ENCODE data around the gene RFLNA. TPM values are rescaled to one million over a fixed set of nuclear protein-coding genes. Genes with fewer than 3 reads are reported as not detected.
"Not testable (repeated sequence)": the region's sequence is repeated elsewhere in the genome, so short reads cannot be mapped to it uniquely, and the experiment has no call there.

RFLNA gene
- total and polyA plus RNA-seq, 3 experiments from 2014 or later: not detected

DNA sequence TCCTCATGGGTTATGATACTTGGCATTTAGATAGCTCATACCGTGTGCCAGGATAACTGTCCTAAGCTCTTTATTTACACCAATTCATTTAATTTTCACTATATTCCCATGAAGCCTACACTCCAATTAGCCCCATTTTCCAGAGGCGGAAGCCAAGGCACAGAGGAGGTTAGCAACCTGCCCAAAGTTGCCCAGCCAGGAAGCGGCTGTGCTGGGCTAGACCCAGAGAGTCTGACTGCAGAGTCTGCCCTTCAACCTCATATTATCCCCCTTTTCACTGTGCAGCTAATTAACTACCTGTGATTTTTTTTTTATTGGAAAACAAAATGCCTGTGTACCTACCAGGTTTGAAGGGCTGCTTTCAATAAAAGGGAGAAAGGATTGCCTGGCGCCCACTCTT, 2.5 kb downstream of the RFLNA start:
- no peak overlapping the region for H3K27ac Mint-ChIP-seq
- H3K36me3 Mint-ChIP-seq: no peaks in the 10 kb centered on the region
- no peaks in the 10 kb centered on the region for H3K27me3 ChIP-seq (ENCODE audit: insufficient read depth, low read length, poor library complexity, severe bottlenecking)
- POLR2A ChIA-PET: no interaction called here
- CTCF ChIA-PET: no interaction called here
- peaks cover 23 to 50% of the 10 kb centered on the region in 2 donors for H3K27me3 Mint-ChIP-seq
- no peak for DNase-seq
- no peak overlapping the region for H3K4me3 Mint-ChIP-seq
- peaks cover 0 to 2% (median 0%) of the 10 kb centered on the region in 5 donors for H3K9me3 Mint-ChIP-seq
- H3K36me3 ChIP-seq (ENCODE audit: insufficient read depth, low read length): no peaks in the 10 kb centered on the region
- no peak overlapping the region for H3K27ac ChIP-seq (ENCODE audit: low read depth, low read length)
- H3K4me1 Mint-ChIP-seq: no peaks in the 10 kb centered on the region
- H3K4me3 ChIP-seq (ENCODE audit: low read length): no peak overlapping the region
- H3K9me3 ChIP-seq (ENCODE audit: low read length): no peaks in the 10 kb centered on the region
- H3K4me1 ChIP-seq (ENCODE audit: insufficient read depth, low read length): no peaks in the 10 kb centered on the region

DNA sequence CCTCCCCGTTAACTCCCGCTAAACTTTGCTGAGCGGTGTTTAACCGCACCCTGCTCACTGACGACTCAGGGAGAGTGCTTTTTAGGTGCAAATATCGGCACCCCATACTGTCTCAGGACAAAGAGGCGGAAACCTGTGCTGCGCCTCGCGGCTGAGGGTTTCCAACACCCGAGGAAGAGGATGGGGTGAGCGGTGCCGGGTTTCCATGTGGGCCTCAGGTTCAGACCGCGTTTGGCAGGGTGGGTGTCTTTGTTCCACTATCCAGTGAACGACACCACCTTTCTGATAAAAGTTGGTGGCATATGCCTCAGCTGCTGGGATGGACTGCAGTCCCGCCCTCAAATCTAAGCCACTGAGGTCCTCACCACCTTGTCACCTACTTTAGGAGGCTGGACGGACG, 3.0 kb downstream of the RFLNA start:
- ChIA-PET CTCF (no interaction called here), POLR2A (no interaction called here)
- Histone ChIP-seq H3K36me3 (ENCODE audit: insufficient read depth, low read length) (no peaks in the 10 kb centered on the region), H3K27ac (ENCODE audit: low read depth, low read length) (no peak overlapping the region), H3K9me3 (ENCODE audit: low read length) (no peaks in the 10 kb centered on the region), H3K4me1 (ENCODE audit: insufficient read depth, low read length) (no peaks in the 10 kb centered on the region), H3K27me3 (ENCODE audit: insufficient read depth, low read length, poor library complexity, severe bottlenecking) (no peaks in the 10 kb centered on the region), H3K4me3 (ENCODE audit: low read length) (no peak overlapping the region)
- H3K4me3 Mint-ChIP-seq: no peak overlapping the region
- no peaks in the 10 kb centered on the region for H3K36me3 Mint-ChIP-seq
- H3K4me1 Mint-ChIP-seq: no peaks in the 10 kb centered on the region
- no peak overlapping the region for H3K27ac Mint-ChIP-seq
- H3K9me3 Mint-ChIP-seq: peaks cover 0 to 2% (median 0%) of the 10 kb centered on the region in 5 donors
- no peak for DNase-seq
- peaks cover 23 to 47% of the 10 kb centered on the region in 2 donors for H3K27me3 Mint-ChIP-seq

GRCh38 chr12:124298685-124299410, 4.0 kb downstream of the RFLNA start:
- DNase-seq: no peak
- Mint-ChIP-seq H3K4me3 (no peak overlapping the region), H3K27ac (no peak overlapping the region), H3K4me1 (no peaks in the 10 kb centered on the region), H3K27me3 (peaks cover 23 to 39% of the 10 kb centered on the region in 2 donors), H3K36me3 (no peaks in the 10 kb centered on the region), H3K9me3 (peaks cover 0 to 2% (median 0%) of the 10 kb centered on the region in 5 donors)
- no peak overlapping the region for H3K4me3 ChIP-seq (ENCODE audit: low read length)
- ChIA-PET CTCF (no interaction called here), POLR2A (no interaction called here)
- H3K27ac ChIP-seq (ENCODE audit: low read depth, low read length): no peak overlapping the region
- no peaks in the 10 kb centered on the region for H3K36me3 ChIP-seq (ENCODE audit: insufficient read depth, low read length)
- H3K4me1 ChIP-seq (ENCODE audit: insufficient read depth, low read length): no peaks in the 10 kb centered on the region
- H3K9me3 ChIP-seq (ENCODE audit: low read length): no peaks in the 10 kb centered on the region
- no peaks in the 10 kb centered on the region for H3K27me3 ChIP-seq (ENCODE audit: insufficient read depth, low read length, poor library complexity, severe bottlenecking)

DNA sequence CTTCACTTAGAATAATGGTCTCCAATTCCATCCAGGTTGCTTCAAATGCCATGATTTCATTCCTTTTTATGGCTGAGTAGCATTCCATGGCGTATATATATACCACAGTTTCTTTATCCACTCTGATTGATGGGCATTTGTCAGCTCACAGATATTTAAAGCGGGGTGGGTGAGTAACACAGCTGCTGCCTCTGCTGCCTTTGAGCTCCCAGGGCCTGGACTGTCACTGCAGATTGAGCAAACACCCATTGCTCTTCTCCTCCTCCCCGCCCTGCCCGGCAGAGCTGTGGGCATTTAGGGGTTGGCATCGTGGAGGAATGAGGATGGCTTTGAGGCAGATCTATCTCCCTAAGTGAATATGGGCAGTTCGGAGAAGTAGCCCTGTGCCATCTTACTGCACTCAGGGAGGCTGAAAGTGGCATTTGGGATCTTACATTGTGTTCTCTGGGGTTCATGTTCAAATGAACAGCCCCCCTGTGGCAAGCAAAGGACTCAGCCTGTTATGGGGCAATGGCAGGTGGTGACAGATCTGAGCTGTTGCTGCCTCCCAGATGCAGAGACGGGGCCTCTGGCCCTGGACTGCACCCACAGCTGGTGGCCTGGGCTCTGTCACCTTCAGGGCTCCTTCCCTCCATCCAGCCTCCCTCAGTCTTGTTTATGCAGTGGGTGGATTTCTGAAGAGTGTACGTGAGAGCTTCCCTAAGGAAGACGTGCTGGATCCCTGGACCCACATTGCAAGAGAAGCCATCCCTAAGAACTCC, 4.9 kb downstream of the RFLNA start:
- Histone ChIP-seq H3K27me3 (ENCODE audit: insufficient read depth, low read length, poor library complexity, severe bottlenecking) (no peaks in the 10 kb centered on the region), H3K4me1 (ENCODE audit: insufficient read depth, low read length) (no peaks in the 10 kb centered on the region), H3K9me3 (ENCODE audit: low read length) (no peaks in the 10 kb centered on the region), H3K36me3 (ENCODE audit: insufficient read depth, low read length) (no peaks in the 10 kb centered on the region), H3K27ac (ENCODE audit: low read depth, low read length) (no peak overlapping the region), H3K4me3 (ENCODE audit: low read length) (no peak overlapping the region)
- H3K36me3 Mint-ChIP-seq: no peaks in the 10 kb centered on the region
- peaks cover 0 to 2% (median 0%) of the 10 kb centered on the region in 5 donors for H3K9me3 Mint-ChIP-seq
- H3K27me3 Mint-ChIP-seq: peaks cover 21 to 31% of the 10 kb centered on the region in 2 donors
- DNase-seq: no peak
- H3K4me1 Mint-ChIP-seq: no peaks in the 10 kb centered on the region
- no peak overlapping the region for H3K4me3 Mint-ChIP-seq
- POLR2A ChIA-PET: no interaction called here
- CTCF ChIA-PET: no interaction called here
- H3K27ac Mint-ChIP-seq: no peak overlapping the region

GRCh38 chr12:124300657-124301056, 5.8 kb downstream of the RFLNA start:
- H3K4me1 ChIP-seq (ENCODE audit: insufficient read depth, low read length); H3K4me3 ChIP-seq (ENCODE audit: low read length); H3K36me3 ChIP-seq (ENCODE audit: insufficient read depth, low read length); H3K27ac ChIP-seq (ENCODE audit: low read depth, low read length); CTCF ChIA-PET; H3K27ac Mint-ChIP-seq; H3K4me3 Mint-ChIP-seq; POLR2A ChIA-PET; H3K36me3 Mint-ChIP-seq; H3K27me3 ChIP-seq (ENCODE audit: insufficient read depth, low read length, poor library complexity, severe bottlenecking); DNase-seq; H3K9me3 Mint-ChIP-seq; H3K9me3 ChIP-seq (ENCODE audit: low read length); H3K4me1 Mint-ChIP-seq: not testable (repeated sequence)
- peaks cover 21 to 33% of the 10 kb centered on the region in 2 donors for H3K27me3 Mint-ChIP-seq

DNA sequence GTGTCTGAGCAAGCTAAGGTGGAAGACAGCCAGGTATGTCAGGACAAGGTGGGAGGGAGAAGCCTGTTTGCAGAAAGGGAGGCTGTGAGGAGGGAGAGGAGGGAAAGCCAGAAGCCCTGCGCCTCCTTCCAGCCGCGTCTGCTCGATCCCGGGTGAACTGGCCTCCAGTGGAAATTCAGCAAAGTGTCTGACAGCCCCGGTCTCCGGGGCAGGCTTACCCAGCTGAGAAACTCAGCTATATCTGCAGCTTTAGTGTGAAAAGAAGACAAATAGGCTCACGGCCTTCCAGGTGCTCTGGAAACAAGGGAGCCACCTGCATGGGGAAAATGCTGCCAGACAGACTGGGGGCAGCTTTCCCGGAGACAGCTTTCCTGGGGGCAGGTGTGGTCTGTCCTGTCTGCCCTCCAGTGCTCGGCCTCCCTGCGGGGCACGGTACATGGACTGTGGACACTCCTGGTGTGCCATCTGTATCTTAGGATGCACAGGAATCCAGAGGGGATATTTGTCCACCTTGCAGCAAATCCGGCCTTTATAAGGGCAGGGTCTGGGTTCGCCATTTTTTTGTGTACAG, 6.3 kb downstream of the RFLNA start:
- Mint-ChIP-seq H3K36me3 (no peaks in the 10 kb centered on the region), H3K4me1 (no peaks in the 10 kb centered on the region), H3K4me3 (no peak overlapping the region), H3K27me3 (peaks cover 19 to 30% of the 10 kb centered on the region in 2 donors), H3K27ac (no peak overlapping the region), H3K9me3 (peaks cover 0 to 2% (median 0%) of the 10 kb centered on the region in 5 donors)
- Histone ChIP-seq H3K4me3 (ENCODE audit: low read length) (no peak overlapping the region), H3K36me3 (ENCODE audit: insufficient read depth, low read length) (no peaks in the 10 kb centered on the region), H3K27me3 (ENCODE audit: insufficient read depth, low read length, poor library complexity, severe bottlenecking) (no peaks in the 10 kb centered on the region), H3K9me3 (ENCODE audit: low read length) (no peaks in the 10 kb centered on the region), H3K27ac (ENCODE audit: low read depth, low read length) (no peak overlapping the region), H3K4me1 (ENCODE audit: insufficient read depth, low read length) (no peaks in the 10 kb centered on the region)
- no peak for DNase-seq
- ChIA-PET CTCF (no interaction called here), POLR2A (no interaction called here)

DNA sequence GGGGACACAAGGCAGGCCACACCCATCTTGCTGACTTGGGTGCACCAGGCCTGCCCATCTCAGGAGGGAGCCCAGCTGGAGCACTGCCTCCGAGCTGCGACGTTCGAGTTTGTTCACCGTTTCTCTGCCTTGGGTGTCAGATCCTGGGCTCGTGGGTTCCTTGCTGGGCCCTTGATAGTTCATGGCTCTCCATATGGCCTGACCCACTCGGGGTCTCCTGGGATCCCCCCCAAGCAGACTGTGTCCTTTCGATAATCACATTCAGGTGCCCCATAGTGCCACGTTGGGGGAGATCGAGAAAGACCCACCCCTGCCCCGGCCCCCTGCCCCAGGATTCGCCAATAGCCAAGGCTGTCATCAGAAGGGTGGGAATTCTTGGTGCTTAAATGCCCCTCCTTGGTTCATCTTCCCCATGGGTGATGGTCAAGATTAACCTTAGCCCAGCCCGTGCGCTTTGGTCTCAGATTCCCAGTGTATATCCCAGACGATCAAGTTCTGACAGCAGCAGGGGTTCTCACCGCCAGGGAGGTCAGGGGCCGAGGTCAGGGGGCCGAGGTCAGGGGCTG, 7.4 kb downstream of the RFLNA start:
- no peak overlapping the region for H3K4me3 ChIP-seq (ENCODE audit: low read length)
- CTCF ChIA-PET: no interaction called here

More for the DNA sequence above, 7.4 kb downstream of the RFLNA start:
- POLR2A ChIA-PET: no interaction called here
- Mint-ChIP-seq H3K27me3 (peaks cover 9 to 21% of the 10 kb centered on the region in 2 donors), H3K4me1 (no peaks in the 10 kb centered on the region), H3K27ac (no peak overlapping the region), H3K9me3 (peaks cover 0 to 2% (median 0%) of the 10 kb centered on the region in 5 donors), H3K4me3 (no peak overlapping the region), H3K36me3 (no peaks in the 10 kb centered on the region)
- no peak for DNase-seq
- Histone ChIP-seq H3K27me3 (ENCODE audit: insufficient read depth, low read length, poor library complexity, severe bottlenecking) (no peaks in the 10 kb centered on the region), H3K4me1 (ENCODE audit: insufficient read depth, low read length) (no peaks in the 10 kb centered on the region), H3K27ac (ENCODE audit: low read depth, low read length) (no peak overlapping the region), H3K36me3 (ENCODE audit: insufficient read depth, low read length) (no peaks in the 10 kb centered on the region), H3K9me3 (ENCODE audit: low read length) (no peaks in the 10 kb centered on the region)
